T-helper 17 cell (primary cell): Measurements from ENCODE around the gene PLD5. TPM values are rescaled to one million over a fixed set of nuclear protein-coding genes. Genes with fewer than 3 reads are reported as not detected.
"Not testable (repeated sequence)": the region's sequence is repeated elsewhere in the genome, so short reads cannot be mapped to it uniquely, and the experiment has no call there.

ENCODE experiments used
- ATAC-seq: fragments of 150-1000 bp; cut with Tn5 transposase; 2 replicates; pipeline ENCODE4 v1.10.0; 2021; ENCODE audit warnings: mild to moderate bottlenecking, moderate library complexity
- DNase-seq, 3 donors: peaks; one replicate each; pipeline versions ENCODE4 v3.0.0 to v3.0.0-alpha.2; 2020 to 2021
- H3K9me3 ChIP-seq: one replicate; pipeline ENCODE4 v1.7.0; 2013; ENCODE audit warnings: low read length, mild to moderate bottlenecking; ENCODE audit not compliant: control insufficient read depth, poor library complexity, severe bottlenecking
- H3K27ac Mint-ChIP-seq: one replicate; pipeline ENCODE4 v1.8.0; 2022; ENCODE audit warnings: mild to moderate bottlenecking, moderate library complexity, mixed read lengths
- H3K27me3 Mint-ChIP-seq: one replicate; pipeline ENCODE4 v1.8.0; 2022; ENCODE audit warnings: mixed read lengths
- H3K36me3 Mint-ChIP-seq: one replicate; pipeline ENCODE4 v1.8.0; 2022; ENCODE audit warnings: low read depth, mixed read lengths
- H3K4me1 Mint-ChIP-seq: one replicate; pipeline ENCODE4 v1.8.0; 2022; ENCODE audit warnings: mild to moderate bottlenecking, mixed read lengths
- H3K4me3 Mint-ChIP-seq: one replicate; pipeline ENCODE4 v1.8.0; 2022; ENCODE audit warnings: mild to moderate bottlenecking, moderate library complexity, mixed read lengths
- total RNA-seq, 4 donors: library from RNA in 2 of 4; stranded (reverse) in 2 of 4; gene quantifications; one replicate each; pipeline ENCODE4 v1.2.3 and lab custom pipeline; 2022 to 2026

The PLD5 gene
- total RNA-seq, 2 donors from 2014 or later: not detected

DNA sequence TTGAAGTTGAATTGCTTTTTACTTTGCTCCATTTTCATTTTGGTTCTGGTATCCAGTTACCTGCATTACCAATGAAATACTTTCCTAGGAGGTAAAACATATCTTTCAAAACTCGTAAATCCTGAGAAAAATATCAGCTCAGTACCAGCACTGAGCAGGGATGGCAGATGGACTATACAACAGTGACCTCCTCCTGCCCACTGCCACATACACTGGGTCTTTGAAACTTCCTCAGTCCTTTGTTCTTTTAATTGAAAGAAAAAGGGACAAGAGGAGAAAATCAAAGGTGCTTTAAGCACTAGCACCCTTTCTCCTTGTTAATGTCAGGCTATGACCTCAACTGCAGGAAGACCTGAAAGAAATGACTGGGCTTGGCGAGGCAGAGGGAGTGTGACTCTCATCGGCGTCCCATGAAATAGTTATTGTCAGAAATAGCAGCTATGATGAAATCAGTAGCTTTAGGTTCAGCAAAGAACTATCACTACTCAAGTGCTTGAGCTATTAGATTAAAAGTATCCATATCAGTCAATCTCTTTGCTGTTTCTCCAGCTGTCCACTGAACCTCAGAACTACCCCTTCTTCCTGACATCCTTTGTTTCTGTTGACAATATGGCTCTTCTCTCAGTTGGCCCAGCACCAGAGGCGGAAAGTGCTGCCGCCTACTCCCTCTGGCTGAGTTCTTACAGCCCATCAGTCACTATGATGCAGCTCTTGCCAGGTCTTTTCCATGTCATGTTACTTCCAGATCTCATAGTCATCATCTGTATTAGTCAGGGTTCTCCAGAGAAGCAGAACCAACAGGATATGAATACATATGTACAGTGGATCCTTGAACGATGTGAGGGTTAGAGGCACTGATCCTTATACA lies 318.6 kb downstream of the PLD5 start:
- no peak for ATAC-seq
- H3K4me3 Mint-ChIP-seq: no peak overlapping the region
- no peak overlapping the region for H3K27ac Mint-ChIP-seq
- no peaks in the 10 kb centered on the region for H3K4me1 Mint-ChIP-seq
- H3K36me3 Mint-ChIP-seq: no peaks in the 10 kb centered on the region
- no peaks in the 10 kb centered on the region for H3K9me3 ChIP-seq
- DNase-seq: no peak
- peaks cover 7% of the 10 kb centered on the region for H3K27me3 Mint-ChIP-seq

DNA sequence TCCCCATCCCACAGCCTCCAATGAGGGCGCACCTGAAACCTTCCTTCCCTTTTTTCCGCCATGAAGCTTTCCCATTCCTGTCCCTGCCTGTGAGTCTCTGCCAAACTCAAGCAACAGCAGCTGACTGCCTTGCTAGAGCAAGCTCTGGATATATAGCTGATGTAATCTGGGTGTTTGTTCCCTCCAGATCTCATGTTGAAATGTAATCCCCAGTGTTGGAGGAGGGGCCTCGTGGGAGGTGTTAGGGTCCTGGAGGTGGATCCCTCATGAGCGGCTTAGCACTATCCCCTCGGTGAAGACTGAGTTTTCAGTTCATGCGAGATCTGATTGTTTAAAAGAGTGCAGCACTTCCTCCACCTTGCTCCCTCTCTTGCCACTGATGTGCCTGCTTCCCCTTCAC lies 321.2 kb downstream of the PLD5 start:
- no peaks in the 10 kb centered on the region for H3K36me3 Mint-ChIP-seq
- H3K27ac Mint-ChIP-seq: no peak overlapping the region
- H3K4me3 Mint-ChIP-seq: no peak overlapping the region
- H3K4me1 Mint-ChIP-seq: no peaks in the 10 kb centered on the region
- ATAC-seq: no peak
- H3K9me3 ChIP-seq: no peaks in the 10 kb centered on the region
- peaks cover 4% of the 10 kb centered on the region for H3K27me3 Mint-ChIP-seq
- DNase-seq: no peak

DNA sequence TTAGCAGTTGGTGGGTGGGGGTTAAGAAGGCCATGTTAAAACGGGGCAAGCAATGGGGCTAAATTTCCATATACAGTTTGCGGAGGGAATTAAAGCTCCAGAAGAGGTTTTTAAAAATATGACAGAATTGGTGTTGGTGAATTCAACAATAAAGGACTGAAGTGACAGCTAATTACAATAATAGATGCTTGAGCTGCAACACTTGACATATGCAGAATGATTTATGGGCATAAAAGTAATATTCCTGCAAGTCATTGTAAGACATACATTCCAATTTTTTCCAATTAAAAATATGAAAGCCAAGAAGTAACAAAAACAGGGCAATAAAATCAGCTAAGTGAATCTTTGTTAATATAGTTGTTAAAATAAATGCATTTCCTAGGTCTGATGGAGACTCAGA lies 323.4 kb downstream of the PLD5 start:
- ATAC-seq (no peak), DNase-seq (no peak)
- Mint-ChIP-seq H3K36me3 (no peaks in the 10 kb centered on the region), H3K27ac (no peak overlapping the region), H3K4me1 (no peaks in the 10 kb centered on the region), H3K27me3 (no peaks in the 10 kb centered on the region), H3K4me3 (no peak overlapping the region)
- no peaks in the 10 kb centered on the region for H3K9me3 ChIP-seq

DNA sequence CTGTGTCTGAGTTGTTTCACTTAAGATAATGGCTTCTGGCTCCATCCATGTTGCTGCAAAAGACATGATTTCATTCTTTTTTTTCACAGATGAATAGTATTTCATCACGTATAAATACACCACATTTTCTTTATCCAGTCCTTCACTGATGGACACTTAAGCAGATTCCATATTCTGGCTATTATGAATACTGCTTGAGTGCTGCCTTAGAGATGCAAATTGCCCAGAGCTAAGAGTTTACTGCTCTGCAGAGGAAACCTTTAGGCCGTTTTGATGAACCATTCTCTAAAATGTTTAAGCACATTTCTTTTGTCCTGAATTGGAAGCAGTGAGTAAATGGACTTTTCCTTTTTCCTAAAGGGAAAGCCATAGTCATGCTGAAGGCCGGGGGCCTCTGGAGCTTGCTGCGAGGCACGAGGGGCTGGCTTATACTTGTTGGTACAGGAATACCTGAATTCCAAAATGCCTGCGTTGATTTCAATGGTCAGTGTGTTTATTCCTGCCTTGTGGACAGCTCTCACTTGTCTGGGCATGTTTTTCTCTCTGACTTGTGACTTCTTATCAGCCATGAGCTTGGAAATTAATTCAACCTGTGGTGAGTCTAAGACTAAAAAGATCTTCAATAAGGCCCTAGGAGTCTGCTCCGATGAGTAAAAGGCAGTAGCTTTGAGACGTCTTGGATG lies 324.6 kb downstream of the PLD5 start:
- no peak for DNase-seq
- Mint-ChIP-seq H3K36me3 (no peaks in the 10 kb centered on the region), H3K4me1 (no peaks in the 10 kb centered on the region), H3K27ac (no peak overlapping the region), H3K4me3 (no peak overlapping the region), H3K27me3 (no peaks in the 10 kb centered on the region)
- no peaks in the 10 kb centered on the region for H3K9me3 ChIP-seq
- ATAC-seq: no peak

DNA sequence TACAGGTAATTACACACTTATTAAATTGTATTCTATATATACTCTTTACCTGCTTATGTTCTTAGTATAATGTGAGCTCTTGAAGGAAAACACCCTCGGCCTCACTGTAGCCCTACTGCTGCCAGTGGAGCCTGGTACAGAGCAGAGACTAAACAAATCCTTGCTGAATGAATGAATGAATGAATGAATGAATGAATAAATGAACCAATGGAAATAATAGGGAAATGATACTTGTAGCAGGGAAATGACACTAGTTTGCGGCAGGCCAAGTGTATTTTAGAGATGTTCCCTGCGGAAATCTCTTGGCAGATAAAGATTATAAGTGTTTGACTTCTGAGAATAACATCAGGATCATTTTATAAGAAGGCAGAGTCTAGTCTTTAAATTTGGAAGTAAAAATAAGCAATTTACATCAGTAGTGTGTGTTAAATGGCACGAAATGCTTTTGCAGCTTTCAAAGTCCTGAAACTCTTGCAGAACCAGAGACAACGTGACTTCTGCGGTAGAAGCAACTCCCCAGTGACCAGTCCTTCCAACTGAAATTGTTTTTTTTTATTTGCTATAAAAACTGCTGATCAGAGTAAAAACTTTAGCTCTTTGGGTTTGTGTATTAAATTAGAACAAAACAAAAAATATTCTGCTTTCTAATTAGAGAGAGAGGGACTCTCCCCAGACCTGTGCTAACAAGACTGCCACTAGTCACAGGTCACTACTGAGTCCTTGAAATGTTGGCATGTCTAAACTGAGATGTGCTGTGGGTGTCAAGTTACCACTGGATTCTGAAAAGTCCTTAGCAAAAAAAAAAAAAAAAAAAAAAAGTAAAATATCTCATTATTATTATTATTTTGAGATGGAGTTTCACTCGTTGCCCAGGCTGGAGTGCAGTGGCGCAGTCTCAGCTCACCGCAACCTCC lies 326.3 kb downstream of the PLD5 start:
- no peak for ATAC-seq
- DNase-seq: no peak
- H3K27me3 Mint-ChIP-seq: no peaks in the 10 kb centered on the region
- H3K4me3 Mint-ChIP-seq: no peak overlapping the region
- H3K9me3 ChIP-seq: no peaks in the 10 kb centered on the region
- no peaks in the 10 kb centered on the region for H3K4me1 Mint-ChIP-seq
- no peaks in the 10 kb centered on the region for H3K36me3 Mint-ChIP-seq
- H3K27ac Mint-ChIP-seq: no peak overlapping the region

DNA sequence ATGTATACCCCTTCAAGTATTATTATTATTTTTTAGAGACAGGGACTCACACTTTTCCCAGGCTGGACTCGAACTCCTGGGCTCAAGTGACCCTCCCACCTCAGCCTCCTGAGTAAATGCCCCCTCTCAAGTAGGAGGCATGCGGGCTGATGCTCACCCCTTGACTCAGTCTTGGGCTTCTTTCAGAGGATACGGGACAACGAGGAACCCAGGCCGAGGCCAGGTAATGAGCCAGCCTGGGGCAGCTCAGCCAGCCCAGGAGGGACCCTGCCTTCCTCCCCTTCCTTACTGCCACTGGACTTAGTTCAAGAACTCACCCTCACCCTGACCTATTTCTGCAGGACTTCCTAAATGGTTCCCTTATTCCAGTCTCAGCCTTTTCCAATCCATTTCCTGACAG lies 327.6 kb downstream of the PLD5 start:
- DNase-seq (no peak), ATAC-seq (no peak)
- H3K9me3 ChIP-seq: no peaks in the 10 kb centered on the region
- Mint-ChIP-seq H3K4me1 (no peaks in the 10 kb centered on the region), H3K27me3 (no peaks in the 10 kb centered on the region), H3K36me3 (no peaks in the 10 kb centered on the region), H3K4me3 (no peak overlapping the region), H3K27ac (no peak overlapping the region)

DNA sequence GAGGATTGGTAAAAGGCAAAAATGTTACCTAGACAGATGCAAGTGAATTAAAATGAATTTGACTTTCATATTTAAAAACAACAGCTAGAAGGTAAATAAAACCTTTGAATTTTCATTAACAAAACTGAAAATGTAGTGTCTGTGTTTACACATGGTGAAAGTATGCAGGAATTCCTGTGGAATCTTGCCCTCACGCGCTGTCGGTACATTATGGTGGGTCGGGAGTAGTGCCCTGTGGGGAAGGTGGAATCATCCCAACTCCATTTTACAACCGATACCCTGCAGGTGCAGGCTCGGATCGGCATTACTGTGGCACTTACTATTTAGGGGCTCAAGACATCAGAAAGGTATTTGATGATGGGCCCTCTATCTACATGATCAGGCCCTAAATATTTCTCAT lies 328.4 kb downstream of the PLD5 start:
- no peaks in the 10 kb centered on the region for H3K9me3 ChIP-seq
- Mint-ChIP-seq H3K27ac (no peak overlapping the region), H3K27me3 (no peaks in the 10 kb centered on the region), H3K36me3 (no peaks in the 10 kb centered on the region), H3K4me3 (no peak overlapping the region), H3K4me1 (no peaks in the 10 kb centered on the region)
- no peak for ATAC-seq
- DNase-seq: no peak

DNA sequence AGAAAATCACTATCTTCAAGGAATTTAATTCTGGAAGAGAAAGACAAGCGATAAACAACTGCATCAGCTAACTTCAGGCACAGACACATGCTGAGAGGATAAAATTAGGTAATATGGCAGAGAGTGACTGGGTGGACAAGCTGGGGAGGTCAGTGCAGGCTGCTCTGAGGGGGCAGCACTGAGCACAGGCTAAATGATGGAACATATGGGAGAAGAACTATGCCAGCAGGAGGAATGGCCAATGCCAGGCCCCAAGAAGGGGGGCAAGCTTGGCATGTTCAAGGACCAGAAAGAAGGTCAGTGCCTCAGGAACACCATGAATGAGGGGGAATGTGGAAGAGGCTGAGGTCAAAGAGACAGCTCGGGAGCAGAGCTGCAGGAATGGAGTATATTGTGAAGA lies 334.9 kb downstream of the PLD5 start:
- no peak overlapping the region for H3K27ac Mint-ChIP-seq
- no peak for ATAC-seq
- H3K4me1 Mint-ChIP-seq: no peaks in the 10 kb centered on the region
- no peak for DNase-seq
- H3K27me3 Mint-ChIP-seq: no peaks in the 10 kb centered on the region
- H3K36me3 Mint-ChIP-seq: no peaks in the 10 kb centered on the region
- no peak overlapping the region for H3K4me3 Mint-ChIP-seq
- H3K9me3 ChIP-seq: no peaks in the 10 kb centered on the region

DNA sequence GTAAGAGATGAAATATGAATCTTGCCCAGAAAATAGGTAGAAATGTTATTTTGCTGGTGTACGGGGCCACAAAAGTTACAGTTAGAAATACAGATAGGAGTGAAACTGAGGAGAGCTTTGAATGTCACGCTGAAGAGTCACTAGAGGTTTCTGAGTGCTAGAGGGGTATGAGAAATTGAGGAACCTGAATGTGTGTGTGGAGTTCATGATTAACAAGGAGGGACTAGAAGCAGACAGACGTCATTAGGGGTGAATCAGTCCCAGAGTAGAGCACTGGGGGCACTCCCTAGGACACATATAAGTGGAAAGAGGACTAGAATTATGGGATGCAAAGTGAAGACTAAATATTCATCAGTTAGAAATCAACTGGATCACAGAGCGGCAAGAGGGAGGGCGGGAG lies 336.7 kb downstream of the PLD5 start:
- ATAC-seq (no peak), DNase-seq (no peak)
- no peak overlapping the region for H3K27ac Mint-ChIP-seq
- no peaks in the 10 kb centered on the region for H3K36me3 Mint-ChIP-seq
- H3K4me1 Mint-ChIP-seq: no peaks in the 10 kb centered on the region
- H3K27me3 Mint-ChIP-seq: no peaks in the 10 kb centered on the region
- H3K4me3 Mint-ChIP-seq: no peak overlapping the region
- no peaks in the 10 kb centered on the region for H3K9me3 ChIP-seq

DNA sequence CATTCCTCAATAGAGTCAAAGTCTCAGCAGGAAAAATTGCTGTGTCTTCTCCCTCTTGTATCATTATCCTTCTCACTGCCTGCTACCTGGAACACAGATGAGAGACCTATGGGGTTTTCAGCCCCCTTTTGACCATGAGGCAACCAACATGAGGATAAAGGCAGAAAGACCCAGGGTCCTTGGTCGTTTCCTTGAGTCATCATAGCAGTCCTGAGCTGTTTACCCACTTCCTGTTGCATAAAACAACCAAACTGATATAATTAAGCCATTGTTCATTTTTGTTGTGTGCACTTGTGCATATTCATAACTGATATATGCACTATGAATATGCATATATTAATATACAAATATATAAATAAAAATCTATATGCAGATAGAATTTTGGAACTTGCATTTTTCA lies 337.3 kb downstream of the PLD5 start:
- H3K27me3 Mint-ChIP-seq: no peaks in the 10 kb centered on the region
- no peak for ATAC-seq
- no peak overlapping the region for H3K4me3 Mint-ChIP-seq
- H3K4me1 Mint-ChIP-seq: no peaks in the 10 kb centered on the region
- H3K9me3 ChIP-seq: no peaks in the 10 kb centered on the region
- H3K27ac Mint-ChIP-seq: no peak overlapping the region
- no peaks in the 10 kb centered on the region for H3K36me3 Mint-ChIP-seq
- DNase-seq: no peak

DNA sequence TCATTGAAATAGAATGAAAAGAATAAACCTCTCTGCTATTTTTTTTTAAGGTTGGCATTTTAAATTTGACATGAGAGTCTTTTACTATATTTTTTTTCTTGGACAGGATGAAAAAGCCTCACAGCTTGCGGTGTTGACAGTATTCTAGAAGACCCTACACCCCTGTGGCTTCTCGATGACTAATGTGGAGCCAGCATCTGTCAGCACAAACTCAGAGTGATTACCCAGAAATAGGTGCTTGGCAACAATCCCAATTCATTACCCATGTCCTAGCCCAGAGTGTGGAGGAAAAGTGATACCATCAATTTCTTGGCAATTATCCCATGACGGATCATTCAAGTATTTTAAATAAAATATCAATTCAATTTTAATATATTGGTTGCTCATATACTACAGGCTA lies 338.8 kb downstream of the PLD5 start:
- DNase-seq (no peak), ATAC-seq (no peak)
- no peaks in the 10 kb centered on the region for H3K9me3 ChIP-seq
- Mint-ChIP-seq H3K4me3 (no peak overlapping the region), H3K27me3 (no peaks in the 10 kb centered on the region), H3K4me1 (no peaks in the 10 kb centered on the region), H3K27ac (no peak overlapping the region), H3K36me3 (no peaks in the 10 kb centered on the region)

DNA sequence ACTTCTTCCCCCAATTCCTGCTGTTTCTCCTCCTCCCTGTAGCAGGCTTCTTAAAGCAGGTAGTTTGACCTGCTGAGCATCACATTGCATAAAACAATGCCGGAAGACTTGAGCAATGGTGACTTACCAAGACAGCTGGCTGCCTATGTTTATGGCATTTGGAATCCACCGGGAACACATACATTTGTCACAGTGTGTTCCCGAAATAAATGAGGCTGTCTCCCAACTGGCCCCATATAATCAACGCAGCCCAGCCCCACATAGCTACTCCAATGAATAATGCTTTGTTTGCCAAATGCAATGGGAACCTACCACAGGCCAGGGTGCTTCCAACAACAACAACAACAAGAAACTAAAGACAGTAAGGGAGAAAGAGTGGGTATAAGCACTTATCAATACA lies 339.5 kb downstream of the PLD5 start:
- H3K4me3 Mint-ChIP-seq: no peak overlapping the region
- no peaks in the 10 kb centered on the region for H3K36me3 Mint-ChIP-seq
- DNase-seq: no peak
- no peaks in the 10 kb centered on the region for H3K4me1 Mint-ChIP-seq
- H3K9me3 ChIP-seq: no peaks in the 10 kb centered on the region
- no peaks in the 10 kb centered on the region for H3K27me3 Mint-ChIP-seq
- ATAC-seq: no peak
- no peak overlapping the region for H3K27ac Mint-ChIP-seq

DNA sequence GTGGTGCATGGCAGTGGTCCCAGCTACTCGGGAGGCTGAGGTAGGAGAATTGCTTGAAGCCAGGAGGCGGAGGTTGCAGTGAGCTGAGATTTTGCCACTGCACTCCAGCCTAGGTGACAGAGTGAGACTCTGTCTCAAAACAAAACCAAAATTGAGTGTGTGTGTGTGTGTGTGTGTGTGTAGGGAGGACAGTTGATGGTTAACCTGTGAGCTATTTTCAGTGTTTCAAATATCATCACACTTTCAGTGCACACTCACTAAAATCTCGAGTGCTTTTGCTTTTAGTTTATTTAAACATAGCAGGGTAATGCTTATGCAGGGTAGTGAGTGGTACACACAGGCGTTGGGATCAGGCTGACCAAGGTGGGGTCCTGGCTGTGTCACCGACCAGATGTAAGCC lies 344.7 kb downstream of the PLD5 start:
- not testable (repeated sequence) for ATAC-seq, H3K4me3 Mint-ChIP-seq, H3K9me3 ChIP-seq, H3K36me3 Mint-ChIP-seq, H3K27me3 Mint-ChIP-seq, H3K27ac Mint-ChIP-seq, DNase-seq, H3K4me1 Mint-ChIP-seq
